GM12878 (cell line): ENCODE measurements around the gene SIN3B. TPM values are rescaled to one million over a fixed set of nuclear protein-coding genes. Genes with fewer than 3 reads are reported as not detected.

Experiments used
- ATAC-seq: fragments of 200-7000 bp; cut with Tn5 transposase; 3 replicates; pipeline ENCODE4 v1.9.1; 2020; ENCODE audit warnings: mild to moderate bottlenecking, moderate library complexity
- BruUV-seq: library from RNA; stranded (reverse); fragments of 400-500 nt; replicated peaks from 2 replicates; lab custom pipeline; 2021; lab: Mats Ljungman, UMichigan
- CTCF ChIA-PET: fragments of 300-600 bp; sonication (Branson Sonifier 250); formaldehyde crosslinking; extraction: SDS; loops from one replicate; lab custom pipeline; 2021; ENCODE audit warnings: inconsistent platforms; lab: Yijun Ruan, JAX
- POLR2A ChIA-PET: fragments of 350-600 bp; formaldehyde crosslinking; extraction: SDS; loops from one replicate; lab custom pipeline; 2021; ENCODE audit warnings: inconsistent platforms; lab: Charles Lee
- RAD21 ChIA-PET: fragments of 300-600 bp; sonication (Branson Sonifier 250); formaldehyde crosslinking; loops from one replicate; lab custom pipeline; 2023; ENCODE audit warnings: antibody characterized with exemption; ENCODE audit not compliant: unreplicated experiment; lab: Charles Lee
- SMC1A ChIA-PET: fragments of 300-600 bp; sonication (Branson Sonifier 250); formaldehyde crosslinking; loops from one replicate; lab custom pipeline; 2023; ENCODE audit not compliant: unreplicated experiment, uncharacterized antibody; lab: Charles Lee
- DNase-seq: peaks from one replicate; pipeline ENCODE4 v3.0.0-alpha.2; 2011; ENCODE audit warnings: low read depth, low spot score
- FAIRE-seq: peaks from 3 replicates; lab custom pipeline; 2011; peaks lifted over from hg19 to GRCh38; lab: Jason Lieb, UNC
- H2AFZ ChIP-seq: 2 replicates; pipeline ENCODE4 v1.6.0; 2011; ENCODE audit warnings: low read depth, low read length, control low read depth; ENCODE audit not compliant: control insufficient read depth
- H3K27ac ChIP-seq: 2 replicates; pipeline ENCODE4 v1.5.1; 2011; ENCODE audit warnings: control low read depth; ENCODE audit not compliant: control insufficient read depth, insufficient read depth
- H3K27me3 ChIP-seq, 2 experiments: replicated peaks in 1 of 2; 2 replicates each; pipeline versions ENCODE4 v1.6.0 to v1.6.1; 2011; ENCODE audit warnings: low read length in 1 of 2; ENCODE audit not compliant: control insufficient read depth in 2 of 2, insufficient read depth in 2 of 2
- H3K36me3 ChIP-seq, 2 experiments: 2 replicates each; pipeline ENCODE4 v1.5.1; 2011; ENCODE audit warnings: low read length in 1 of 2; ENCODE audit not compliant: control insufficient read depth in 2 of 2, insufficient read depth in 2 of 2
- H3K4me1 ChIP-seq: 2 replicates; pipeline ENCODE4 v1.6.1; 2011; ENCODE audit warnings: mild to moderate bottlenecking, low read length, moderate library complexity, mixed read lengths; ENCODE audit not compliant: control insufficient read depth, insufficient read depth
- H3K4me2 ChIP-seq: 2 replicates; pipeline ENCODE4 v1.6.0; 2011; ENCODE audit warnings: control low read depth; ENCODE audit not compliant: control insufficient read depth, insufficient read depth
- H3K4me3 ChIP-seq: fragments of 200-600 bp; sonication (generic); 2 replicates; pipeline ENCODE4 v1.5.1; 2016
- H3K79me2 ChIP-seq: 2 replicates; pipeline ENCODE4 v1.6.0; 2011; ENCODE audit warnings: low read length; ENCODE audit not compliant: control insufficient read depth, insufficient read depth
- H3K9ac ChIP-seq: 2 replicates; pipeline ENCODE4 v1.8.0; 2011; ENCODE audit warnings: low read length, control low read depth, mixed read lengths; ENCODE audit not compliant: control insufficient read depth, insufficient read depth
- H3K9me3 ChIP-seq: replicated peaks from 3 replicates; pipeline ENCODE4 v1.5.1; 2011; ENCODE audit warnings: mild to moderate bottlenecking, low read length; ENCODE audit not compliant: control insufficient read depth, insufficient read depth
- H4K20me1 ChIP-seq: 2 replicates; pipeline ENCODE4 v1.6.0; 2011; ENCODE audit not compliant: control insufficient read depth, insufficient read depth
- CHD1 ChIP-seq: IDR thresholded peaks from 2 replicates; pipeline ENCODE4 v1.6.1; 2012; ENCODE audit warnings: low read depth, low read length, improper control_type of control experiment
- CHD2 ChIP-seq: IDR thresholded peaks from 2 replicates; pipeline ENCODE4 v1.6.1; 2011; ENCODE audit warnings: low read depth, low read length, improper control_type of control experiment, borderline replicate concordance
- GATAD2B ChIP-seq: fragments of 450-650 bp; conservative IDR thresholded peaks from 2 replicates; pipeline ENCODE4 v1.6.1; 2017; ENCODE audit warnings: low read depth, mild to moderate bottlenecking, moderate library complexity
- MYC ChIP-seq: IDR thresholded peaks from 2 replicates; pipeline ENCODE4 v1.6.1; 2011; ENCODE audit warnings: mild to moderate bottlenecking, low read length, moderate library complexity, inconsistent platforms; ENCODE audit not compliant: insufficient read depth, insufficient replicate concordance, insufficient read length, severe bottlenecking
- PML ChIP-seq: IDR thresholded peaks from 2 replicates; pipeline ENCODE4 v1.6.1; 2012; ENCODE audit warnings: low read length, inconsistent platforms
- SMAD1 ChIP-seq: fragments of 450-650 bp; IDR thresholded peaks from 2 replicates; pipeline ENCODE4 v1.6.1; 2018; ENCODE audit warnings: mild to moderate bottlenecking, low read depth; ENCODE audit not compliant: partially characterized antibody
- TCF12 ChIP-seq: IDR thresholded peaks from 2 replicates; pipeline ENCODE4 v1.6.1; 2011; ENCODE audit warnings: low read depth, mild to moderate bottlenecking, low read length
- WGBS: methylation state at CpG from one replicate; pipeline ENCODE4 v1.1.6; 2016; ENCODE audit warnings: low lambda C conversion rate; ENCODE audit not compliant: insufficient replicate concordance, insufficient coverage; ENCODE audit errors: missing lambda C conversion rate; 5-methylcytosine and 5-hydroxymethylcytosine counted together
- in situ Hi-C: fragments of 300-500 bp; cut with MboI; formaldehyde crosslinking; loops from 9 replicates; pipeline ENCODE4 v1.14.3; 2018; ENCODE audit warnings: mixed read lengths
- intact Hi-C: fragments of 100-400 bp; cut with micrococcal nuclease; formaldehyde crosslinking; loops from one replicate; pipeline ENCODE4 v1.14.2; 2022; ENCODE audit not compliant: unreplicated experiment
- polyA plus RNA-seq, 11 experiments: library from polyadenylated mRNA; depleted of rRNA in 4 of 11; unstranded in 6 of 11; stranded (reverse) in 5 of 11; fragments of >200 nt; fragmentation: Nextera tagmentation in 4 of 11; fragmentation: Illumina TruSeq in 1 of 11; extraction: Ambion mirVana in 4 of 11; extraction: Trizol in 1 of 11; gene quantifications; 1 replicate in 1 of 11; 2 replicates in 10 of 11; pipeline versions ENCODE4 v1.2.1 to v1.2.3, GENCODE V29; 2011 to 2016; ENCODE audit warnings: inconsistent platforms in 2 of 11, missing spikeins in 2 of 11, low read depth in 1 of 11
- total RNA-seq, 4 experiments: library from RNA; depleted of rRNA in 3 of 4; stranded (reverse); fragments of >200 nt in 3 of 4; fragmentation: Illumina TruSeq in 1 of 4; extraction: Trizol in 1 of 4; gene quantifications; 2 replicates each; pipeline versions ENCODE4 v1.2.1 to v1.2.3, GENCODE V29; 2013 to 2021
- TF ChIP-seq, protein P1 (sequence below): IDR thresholded peaks from 2 replicates; pipeline ENCODE4 v1.6.1; 2012; ENCODE audit warnings: low read depth, low read length, improper control_type of control experiment
- TF ChIP-seq, protein P2 (sequence below): fragments of 450-650 bp; formaldehyde crosslinking; IDR thresholded peaks from 2 replicates; pipeline ENCODE4 v1.4.0; 2020; ENCODE audit warnings: mild to moderate bottlenecking, moderate library complexity
- TF ChIP-seq, protein P3 (sequence below): fragments of 450-650 bp; IDR thresholded peaks from 2 replicates; pipeline ENCODE4 v1.6.1; 2017; ENCODE audit warnings: borderline replicate concordance
- TF ChIP-seq, protein P4 (sequence below): fragments of 450-650 bp; IDR thresholded peaks from 2 replicates; pipeline ENCODE4 v1.6.1; 2018; ENCODE audit warnings: borderline replicate concordance, mild to moderate bottlenecking; ENCODE audit not compliant: partially characterized antibody

SIN3B gene
- total and polyA plus RNA-seq, 10 of the 15 experiments (the other 5 are each of a cell fraction or from before 2014, with no cell fraction given), result 0.68 to 34.5 (median 15.8) TPM

DNA sequence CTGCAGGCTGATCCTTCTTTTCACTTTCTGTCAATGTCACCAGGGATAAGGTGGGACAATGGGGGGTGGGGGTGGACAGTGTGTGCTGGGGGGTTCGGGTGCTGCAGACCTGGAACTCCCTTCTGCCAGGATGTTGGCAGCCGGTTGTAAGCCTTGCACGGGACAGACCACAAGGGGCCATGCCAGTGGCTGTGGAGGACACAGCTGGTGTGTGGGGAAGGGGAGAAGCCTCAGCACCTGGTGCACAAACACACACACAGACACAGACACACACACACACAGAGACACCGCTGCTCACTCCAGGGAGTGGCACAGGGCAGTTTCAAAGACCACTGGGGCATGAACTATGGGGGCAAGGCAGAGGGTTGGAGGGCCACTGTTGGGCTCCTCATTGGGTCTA is 63.2 kb downstream of the SIN3B start:
- in situ Hi-C loops (no loop called here), intact Hi-C loops (loop anchor here (10.0 kb wide), 1 partner anchor 412 kb away; the partner anchor contains the start of genes ABHD8, DDA1 and MRPL34)
- no TSS peak for BruUV-seq
- WGBS, result 40% methylated on average over 4 of the region's 4 CpGs
- no peaks in the 10 kb centered on the region for H3K36me3 ChIP-seq
- CTCF ChIA-PET, result no interaction called here
- no peak overlapping the region for H3K4me2 ChIP-seq
- no peak overlapping the region for H3K9ac ChIP-seq
- H3K4me1 ChIP-seq, result peaks cover 35% of the 10 kb centered on the region
- no peak overlapping the region for H3K4me3 ChIP-seq
- no peak overlapping the region for H3K27ac ChIP-seq
- RAD21 ChIA-PET, result no interaction called here
- POLR2A ChIA-PET, result no interaction called here
- SMC1A ChIA-PET, result no interaction called here
- H4K20me1 ChIP-seq, result no peaks in the 10 kb centered on the region
- no peak for ATAC-seq
- no peak overlapping the region for H2AFZ ChIP-seq
- no peaks in the 10 kb centered on the region for H3K79me2 ChIP-seq
- H3K9me3 ChIP-seq, result no peaks in the 10 kb centered on the region; the same call in 2 of the 3 replicates
- no peaks in the 10 kb centered on the region for H3K27me3 ChIP-seq
- DNase-seq, result no peak
- no peak for FAIRE-seq
- no peak for TF ChIP-seq TCF12
- TF ChIP-seq GATAD2B, result no peak
- TF ChIP-seq, protein P1, sequence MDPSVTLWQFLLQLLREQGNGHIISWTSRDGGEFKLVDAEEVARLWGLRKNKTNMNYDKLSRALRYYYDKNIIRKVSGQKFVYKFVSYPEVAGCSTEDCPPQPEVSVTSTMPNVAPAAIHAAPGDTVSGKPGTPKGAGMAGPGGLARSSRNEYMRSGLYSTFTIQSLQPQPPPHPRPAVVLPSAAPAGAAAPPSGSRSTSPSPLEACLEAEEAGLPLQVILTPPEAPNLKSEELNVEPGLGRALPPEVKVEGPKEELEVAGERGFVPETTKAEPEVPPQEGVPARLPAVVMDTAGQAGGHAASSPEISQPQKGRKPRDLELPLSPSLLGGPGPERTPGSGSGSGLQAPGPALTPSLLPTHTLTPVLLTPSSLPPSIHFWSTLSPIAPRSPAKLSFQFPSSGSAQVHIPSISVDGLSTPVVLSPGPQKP, result no peak
- TF ChIP-seq MYC, result no peak
- no peak for TF ChIP-seq PML
- TF ChIP-seq, protein P2, sequence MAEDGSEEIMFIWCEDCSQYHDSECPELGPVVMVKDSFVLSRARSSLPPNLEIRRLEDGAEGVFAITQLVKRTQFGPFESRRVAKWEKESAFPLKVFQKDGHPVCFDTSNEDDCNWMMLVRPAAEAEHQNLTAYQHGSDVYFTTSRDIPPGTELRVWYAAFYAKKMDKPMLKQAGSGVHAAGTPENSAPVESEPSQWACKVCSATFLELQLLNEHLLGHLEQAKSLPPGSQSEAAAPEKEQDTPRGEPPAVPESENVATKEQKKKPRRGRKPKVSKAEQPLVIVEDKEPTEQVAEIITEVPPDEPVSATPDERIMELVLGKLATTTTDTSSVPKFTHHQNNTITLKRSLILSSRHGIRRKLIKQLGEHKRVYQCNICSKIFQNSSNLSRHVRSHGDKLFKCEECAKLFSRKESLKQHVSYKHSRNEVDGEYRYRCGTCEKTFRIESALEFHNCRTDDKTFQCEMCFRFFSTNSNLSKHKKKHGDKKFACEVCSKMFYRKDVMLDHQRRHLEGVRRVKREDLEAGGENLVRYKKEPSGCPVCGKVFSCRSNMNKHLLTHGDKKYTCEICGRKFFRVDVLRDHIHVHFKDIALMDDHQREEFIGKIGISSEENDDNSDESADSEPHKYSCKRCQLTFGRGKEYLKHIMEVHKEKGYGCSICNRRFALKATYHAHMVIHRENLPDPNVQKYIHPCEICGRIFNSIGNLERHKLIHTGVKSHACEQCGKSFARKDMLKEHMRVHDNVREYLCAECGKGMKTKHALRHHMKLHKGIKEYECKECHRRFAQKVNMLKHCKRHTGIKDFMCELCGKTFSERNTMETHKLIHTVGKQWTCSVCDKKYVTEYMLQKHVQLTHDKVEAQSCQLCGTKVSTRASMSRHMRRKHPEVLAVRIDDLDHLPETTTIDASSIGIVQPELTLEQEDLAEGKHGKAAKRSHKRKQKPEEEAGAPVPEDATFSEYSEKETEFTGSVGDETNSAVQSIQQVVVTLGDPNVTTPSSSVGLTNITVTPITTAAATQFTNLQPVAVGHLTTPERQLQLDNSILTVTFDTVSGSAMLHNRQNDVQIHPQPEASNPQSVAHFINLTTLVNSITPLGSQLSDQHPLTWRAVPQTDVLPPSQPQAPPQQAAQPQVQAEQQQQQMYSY (CRISPR knock-in tag), result no peak
- no peak for TF ChIP-seq CHD1
- TF ChIP-seq, protein P3, sequence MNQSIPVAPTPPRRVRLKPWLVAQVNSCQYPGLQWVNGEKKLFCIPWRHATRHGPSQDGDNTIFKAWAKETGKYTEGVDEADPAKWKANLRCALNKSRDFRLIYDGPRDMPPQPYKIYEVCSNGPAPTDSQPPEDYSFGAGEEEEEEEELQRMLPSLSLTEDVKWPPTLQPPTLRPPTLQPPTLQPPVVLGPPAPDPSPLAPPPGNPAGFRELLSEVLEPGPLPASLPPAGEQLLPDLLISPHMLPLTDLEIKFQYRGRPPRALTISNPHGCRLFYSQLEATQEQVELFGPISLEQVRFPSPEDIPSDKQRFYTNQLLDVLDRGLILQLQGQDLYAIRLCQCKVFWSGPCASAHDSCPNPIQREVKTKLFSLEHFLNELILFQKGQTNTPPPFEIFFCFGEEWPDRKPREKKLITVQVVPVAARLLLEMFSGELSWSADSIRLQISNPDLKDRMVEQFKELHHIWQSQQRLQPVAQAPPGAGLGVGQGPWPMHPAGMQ, result no peak
- TF ChIP-seq, protein P4, sequence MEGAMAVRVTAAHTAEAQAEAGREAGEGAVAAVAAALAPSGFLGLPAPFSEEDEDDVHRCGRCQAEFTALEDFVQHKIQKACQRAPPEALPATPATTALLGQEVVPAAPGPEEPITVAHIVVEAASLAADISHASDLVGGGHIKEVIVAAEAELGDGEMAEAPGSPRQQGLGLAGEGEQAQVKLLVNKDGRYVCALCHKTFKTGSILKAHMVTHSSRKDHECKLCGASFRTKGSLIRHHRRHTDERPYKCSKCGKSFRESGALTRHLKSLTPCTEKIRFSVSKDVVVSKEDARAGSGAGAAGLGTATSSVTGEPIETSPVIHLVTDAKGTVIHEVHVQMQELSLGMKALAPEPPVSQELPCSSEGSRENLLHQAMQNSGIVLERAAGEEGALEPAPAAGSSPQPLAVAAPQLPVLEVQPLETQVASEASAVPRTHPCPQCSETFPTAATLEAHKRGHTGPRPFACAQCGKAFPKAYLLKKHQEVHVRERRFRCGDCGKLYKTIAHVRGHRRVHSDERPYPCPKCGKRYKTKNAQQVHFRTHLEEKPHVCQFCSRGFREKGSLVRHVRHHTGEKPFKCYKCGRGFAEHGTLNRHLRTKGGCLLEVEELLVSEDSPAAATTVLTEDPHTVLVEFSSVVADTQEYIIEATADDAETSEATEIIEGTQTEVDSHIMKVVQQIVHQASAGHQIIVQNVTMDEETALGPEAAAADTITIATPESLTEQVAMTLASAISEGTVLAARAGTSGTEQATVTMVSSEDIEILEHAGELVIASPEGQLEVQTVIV, result no peak
- TF ChIP-seq CHD2, result no peak
- no peak for TF ChIP-seq SMAD1
